K562 (cell line): ENCODE data around the gene TRNP1. TPM values are rescaled to one million over a fixed set of nuclear protein-coding genes. Genes with fewer than 3 reads are reported as not detected.

ENCODE experiments used
- CTBP1 ChIP-seq: fragments of 450-650 bp; IDR thresholded peaks from 2 replicates; pipeline ENCODE4 v1.6.1; 2016; ENCODE audit warnings: borderline replicate concordance
- CXXC5 ChIP-seq: fragments of 250-450 bp; sonication (Bioruptor Pico); IDR thresholded peaks from 2 replicates; pipeline ENCODE4 v1.8.0; 2022; ENCODE audit warnings: inconsistent platforms, mild to moderate bottlenecking, moderate library complexity
- JUN ChIP-seq, 2 experiments: sonication (generic) in 1 of 2; formaldehyde crosslinking in 1 of 2; IDR thresholded peaks; 2 replicates each; pipeline versions ENCODE4 v1.6.1 to v1.8.0; 2012 to 2022; ENCODE audit warnings: borderline replicate concordance in 2 of 2, mild to moderate bottlenecking in 2 of 2, improper control_type of control experiment in 1 of 2, low read depth in 1 of 2, low read length in 1 of 2, missing genetic modification reagents in 1 of 2
- NBN ChIP-seq: fragments of 450-650 bp; IDR thresholded peaks from 2 replicates; pipeline ENCODE4 v1.6.1; 2016; ENCODE audit warnings: low read depth, mild to moderate bottlenecking
- NONO ChIP-seq, 2 experiments: fragments of 200-400 bp in 1 of 2; fragments of 450-650 bp in 1 of 2; formaldehyde crosslinking in 1 of 2; IDR thresholded peaks; 2 replicates each; pipeline ENCODE4 v1.6.1; 2017; ENCODE audit warnings: low read depth in 2 of 2, mild to moderate bottlenecking in 2 of 2, moderate library complexity in 2 of 2, low read length in 1 of 2
- NR4A1 ChIP-seq, 2 experiments: fragments of 250-450 bp in 1 of 2; fragments of 450-650 bp in 1 of 2; sonication (Bioruptor Pico) in 1 of 2; IDR thresholded peaks; 2 replicates each; pipeline versions ENCODE4 v1.4.0 to v1.6.1; 2016 to 2020; ENCODE audit warnings: mild to moderate bottlenecking in 2 of 2, missing compliant biosample characterization in 1 of 2, missing genetic modification characterization in 1 of 2, moderate library complexity in 1 of 2
- PHF20 ChIP-seq: fragments of 450-650 bp; IDR thresholded peaks from 2 replicates; pipeline ENCODE4 v1.6.1; 2018; ENCODE audit not compliant: partially characterized antibody
- RBFOX2 ChIP-seq: fragments of 200-400 bp; formaldehyde crosslinking; IDR thresholded peaks from 2 replicates; pipeline ENCODE4 v1.6.1; 2017; ENCODE audit warnings: low read depth, mild to moderate bottlenecking, low read length, moderate library complexity
- SAP30 ChIP-seq: fragments of 200-600 bp; sonication (generic); IDR thresholded peaks from 2 replicates; pipeline ENCODE4 v1.6.1; 2012; ENCODE audit warnings: borderline replicate concordance, low read depth, mild to moderate bottlenecking, moderate library complexity, low read length, control low read depth, inconsistent platforms; ENCODE audit not compliant: insufficient read depth, poor library complexity, severe bottlenecking
- SIN3A ChIP-seq, 2 experiments: fragments of 150-350 bp in 1 of 2; IDR thresholded peaks; 2 replicates each; pipeline ENCODE4 v1.6.1; 2011 to 2016; ENCODE audit warnings: borderline replicate concordance in 2 of 2, low read depth in 2 of 2, low read length in 2 of 2, mild to moderate bottlenecking in 2 of 2, moderate library complexity in 2 of 2; ENCODE audit not compliant: control insufficient read depth in 1 of 2
- ZNF224 ChIP-seq: sonication (generic); formaldehyde crosslinking; IDR thresholded peaks from 2 replicates; pipeline ENCODE4 v1.8.0; 2022; ENCODE audit warnings: mild to moderate bottlenecking, missing genetic modification reagents
- ZNF431 ChIP-seq: sonication (generic); formaldehyde crosslinking; IDR thresholded peaks from 2 replicates; pipeline ENCODE4 v1.8.0; 2022; ENCODE audit warnings: mild to moderate bottlenecking, missing genetic modification reagents
- ZNF785 ChIP-seq: fragments of 250-450 bp; sonication (Bioruptor Pico); IDR thresholded peaks from 2 replicates; pipeline ENCODE4 v1.4.0; 2020; ENCODE audit warnings: mild to moderate bottlenecking
- polyA plus RNA-seq, 8 experiments: library from polyadenylated mRNA; depleted of rRNA in 4 of 8; stranded (reverse) in 5 of 8; unstranded in 3 of 8; fragments of >200 nt; fragmentation: Nextera tagmentation in 2 of 8; fragmentation: Illumina TruSeq in 1 of 8; extraction: Ambion mirVana in 2 of 8; extraction: Trizol in 1 of 8; gene quantifications; 2 replicates each; pipeline versions ENCODE4 v1.2.1 to v1.2.3, GENCODE V29; 2011 to 2014; ENCODE audit warnings: inconsistent platforms in 1 of 8, missing spikeins in 1 of 8
- total RNA-seq, 7 experiments: library from RNA; depleted of rRNA in 6 of 7; stranded (reverse); fragments of >200 nt in 6 of 7; fragmentation: Illumina TruSeq in 2 of 7; extraction: Trizol in 2 of 7; gene quantifications; 2 replicates each; pipeline versions ENCODE4 v1.2.1 to v1.2.3, GENCODE V29; 2011 to 2021; ENCODE audit warnings: low replicate concordance in 1 of 7
- TF ChIP-seq, protein P1 (sequence below), 2 experiments: IDR thresholded peaks; 2 replicates each; pipeline ENCODE4 v1.6.1; 2011; ENCODE audit warnings: borderline replicate concordance in 1 of 2, control low read depth in 1 of 2, low read depth in 1 of 2, low read length in 1 of 2, mild to moderate bottlenecking in 1 of 2, mixed read lengths in 1 of 2, moderate library complexity in 1 of 2; ENCODE audit not compliant: insufficient read depth in 1 of 2, insufficient read length in 1 of 2, poor library complexity in 1 of 2, severe bottlenecking in 1 of 2; ENCODE audit errors: extremely low read depth in 1 of 2
- TF ChIP-seq, protein P2 (sequence below), 2 experiments: IDR thresholded peaks in 1 of 2; conservative IDR thresholded peaks in 1 of 2; 2 replicates each; pipeline ENCODE4 v1.6.1; 2016; ENCODE audit warnings: low read depth in 2 of 2, mild to moderate bottlenecking in 1 of 2, missing compliant biosample characterization in 1 of 2, missing genetic modification characterization in 1 of 2, moderate library complexity in 1 of 2
- TF ChIP-seq, protein P3 (sequence below): IDR thresholded peaks from 2 replicates; pipeline ENCODE4 v1.6.1; 2011; ENCODE audit warnings: borderline replicate concordance, low read depth, mild to moderate bottlenecking, moderate library complexity, low read length; ENCODE audit not compliant: insufficient read depth, poor library complexity, severe bottlenecking

The TRNP1 gene
- total and polyA plus RNA-seq, 9 of the 15 experiments (the other 6 are each of a cell fraction or from before 2014, with no cell fraction given), result 0.03 to 1.3 (median 0.95) TPM

DNA sequence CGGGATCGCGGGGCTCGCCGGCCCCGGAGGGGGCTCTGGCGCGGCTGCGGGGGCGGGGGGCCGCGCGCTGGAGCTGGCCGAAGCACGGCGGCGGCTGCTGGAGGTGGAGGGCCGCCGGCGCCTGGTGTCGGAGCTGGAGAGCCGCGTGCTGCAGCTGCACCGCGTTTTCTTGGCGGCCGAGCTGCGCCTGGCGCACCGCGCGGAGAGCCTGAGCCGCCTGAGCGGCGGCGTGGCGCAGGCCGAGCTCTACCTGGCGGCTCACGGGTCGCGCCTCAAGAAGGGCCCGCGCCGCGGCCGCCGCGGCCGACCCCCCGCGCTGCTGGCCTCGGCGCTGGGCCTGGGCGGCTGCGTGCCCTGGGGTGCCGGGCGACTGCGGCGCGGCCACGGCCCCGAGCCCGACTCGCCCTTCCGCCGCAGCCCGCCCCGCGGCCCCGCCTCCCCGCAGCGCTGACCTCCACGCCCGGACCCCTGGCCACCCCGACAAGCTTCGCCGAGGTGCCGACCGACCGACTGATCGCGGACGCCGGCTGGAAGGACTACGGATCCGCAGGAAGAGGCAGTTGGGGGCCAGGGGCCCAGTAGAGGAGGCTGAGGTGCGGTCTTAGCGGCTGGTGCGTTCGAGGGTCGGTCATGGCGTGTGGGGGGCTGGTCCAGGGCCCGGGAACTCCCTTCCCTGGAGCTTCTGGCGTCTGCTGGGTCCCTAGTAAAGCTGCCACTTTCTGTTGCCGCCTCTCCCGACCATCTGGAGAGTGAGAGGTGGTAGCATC lies 711 bp downstream of the TRNP1 start (continued):
- TF ChIP-seq RBFOX2 (no peak), NONO (IDR thresholded peaks at IDR 0.05; ENCODE audit: low read depth in 2 of 2, low read length in 1 of 2) (0 out of 4 replicates have a peak, but pooled peaks of 1 of the 2 experiments have one; percentile 40), SAP30 (peak; percentile 60), ZNF785 (CRISPR knock-in tag) (no peak), NBN (no peak), CXXC5 (CRISPR knock-in tag) (peak; percentile 73; the same call in 1 of the 2 replicates), PHF20 (peak; percentile 29), CTBP1 (peak; percentile 73; the same call in 1 of the 2 replicates), ZNF224 (CRISPR knock-in tag) (no peak), ZNF431 (CRISPR knock-in tag) (no peak), NR4A1 (CRISPR knock-in tag; IDR thresholded peaks at IDR 0.05) (no peak), NR4A1 (tag; IDR thresholded peaks at IDR 0.05) (0 out of 2 replicates have a peak, but pooled peaks have one; percentile 24), JUN (IDR thresholded peaks at IDR 0.05; ENCODE audit: borderline replicate concordance, low read depth, low read length) (no peak), JUN (CRISPR knock-in tag; IDR thresholded peaks at IDR 0.05; ENCODE audit: borderline replicate concordance) (0 out of 2 replicates have a peak, but pooled peaks have one; percentile 45), SIN3A (IDR thresholded peaks at IDR 0.05; ENCODE audit: borderline replicate concordance in 2 of 2, control insufficient read depth in 1 of 2, low read depth in 2 of 2, low read length in 2 of 2) (peak in 1 of 2 experiments; percentile 36; a peak in 1 of 4 replicates)
- TF ChIP-seq, protein P1, sequence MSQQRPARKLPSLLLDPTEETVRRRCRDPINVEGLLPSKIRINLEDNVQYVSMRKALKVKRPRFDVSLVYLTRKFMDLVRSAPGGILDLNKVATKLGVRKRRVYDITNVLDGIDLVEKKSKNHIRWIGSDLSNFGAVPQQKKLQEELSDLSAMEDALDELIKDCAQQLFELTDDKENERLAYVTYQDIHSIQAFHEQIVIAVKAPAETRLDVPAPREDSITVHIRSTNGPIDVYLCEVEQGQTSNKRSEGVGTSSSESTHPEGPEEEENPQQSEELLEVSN (IDR thresholded peaks at IDR 0.05; ENCODE audit: borderline replicate concordance in 1 of 2, extremely low read depth in 1 of 2, insufficient read depth in 1 of 2, insufficient read length in 1 of 2, low read depth in 1 of 2, low read length in 1 of 2, poor library complexity in 1 of 2, severe bottlenecking in 1 of 2), result peak; percentile 67 to 93
- TF ChIP-seq, protein P2, sequence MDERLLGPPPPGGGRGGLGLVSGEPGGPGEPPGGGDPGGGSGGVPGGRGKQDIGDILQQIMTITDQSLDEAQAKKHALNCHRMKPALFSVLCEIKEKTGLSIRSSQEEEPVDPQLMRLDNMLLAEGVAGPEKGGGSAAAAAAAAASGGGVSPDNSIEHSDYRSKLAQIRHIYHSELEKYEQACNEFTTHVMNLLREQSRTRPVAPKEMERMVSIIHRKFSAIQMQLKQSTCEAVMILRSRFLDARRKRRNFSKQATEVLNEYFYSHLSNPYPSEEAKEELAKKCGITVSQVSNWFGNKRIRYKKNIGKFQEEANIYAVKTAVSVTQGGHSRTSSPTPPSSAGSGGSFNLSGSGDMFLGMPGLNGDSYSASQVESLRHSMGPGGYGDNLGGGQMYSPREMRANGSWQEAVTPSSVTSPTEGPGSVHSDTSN (CRISPR knock-in tag; IDR thresholded peaks at IDR 0.05; ENCODE audit: low read depth), result no peak
- TF ChIP-seq, protein P2 (tag; conservative IDR thresholded peaks at IDR 0.05; ENCODE audit: low read depth), result no peak
- TF ChIP-seq, protein P3, sequence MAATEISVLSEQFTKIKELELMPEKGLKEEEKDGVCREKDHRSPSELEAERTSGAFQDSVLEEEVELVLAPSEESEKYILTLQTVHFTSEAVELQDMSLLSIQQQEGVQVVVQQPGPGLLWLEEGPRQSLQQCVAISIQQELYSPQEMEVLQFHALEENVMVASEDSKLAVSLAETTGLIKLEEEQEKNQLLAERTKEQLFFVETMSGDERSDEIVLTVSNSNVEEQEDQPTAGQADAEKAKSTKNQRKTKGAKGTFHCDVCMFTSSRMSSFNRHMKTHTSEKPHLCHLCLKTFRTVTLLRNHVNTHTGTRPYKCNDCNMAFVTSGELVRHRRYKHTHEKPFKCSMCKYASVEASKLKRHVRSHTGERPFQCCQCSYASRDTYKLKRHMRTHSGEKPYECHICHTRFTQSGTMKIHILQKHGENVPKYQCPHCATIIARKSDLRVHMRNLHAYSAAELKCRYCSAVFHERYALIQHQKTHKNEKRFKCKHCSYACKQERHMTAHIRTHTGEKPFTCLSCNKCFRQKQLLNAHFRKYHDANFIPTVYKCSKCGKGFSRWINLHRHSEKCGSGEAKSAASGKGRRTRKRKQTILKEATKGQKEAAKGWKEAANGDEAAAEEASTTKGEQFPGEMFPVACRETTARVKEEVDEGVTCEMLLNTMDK, result no peak
